Stimulated activated CD8-positive, alpha-beta memory T cell treated with anti-CD3 and anti-CD28 coated beads, Interleukin-12 subunit alpha, Interleukin-12 subunit beta, amount 100 ng/mL, for 1 hour (primary cell): ENCODE results near the gene KRTAP5-10.
"Not testable (repeated sequence)": the region's sequence is repeated elsewhere in the genome, so short reads cannot be mapped to it uniquely, and the experiment has no call there.

Experiments used
- DNase-seq: peaks from one replicate; pipeline ENCODE4 v3.0.0-alpha.2; 2020; ENCODE audit warnings: low read depth

Gene KRTAP5-10

DNA sequence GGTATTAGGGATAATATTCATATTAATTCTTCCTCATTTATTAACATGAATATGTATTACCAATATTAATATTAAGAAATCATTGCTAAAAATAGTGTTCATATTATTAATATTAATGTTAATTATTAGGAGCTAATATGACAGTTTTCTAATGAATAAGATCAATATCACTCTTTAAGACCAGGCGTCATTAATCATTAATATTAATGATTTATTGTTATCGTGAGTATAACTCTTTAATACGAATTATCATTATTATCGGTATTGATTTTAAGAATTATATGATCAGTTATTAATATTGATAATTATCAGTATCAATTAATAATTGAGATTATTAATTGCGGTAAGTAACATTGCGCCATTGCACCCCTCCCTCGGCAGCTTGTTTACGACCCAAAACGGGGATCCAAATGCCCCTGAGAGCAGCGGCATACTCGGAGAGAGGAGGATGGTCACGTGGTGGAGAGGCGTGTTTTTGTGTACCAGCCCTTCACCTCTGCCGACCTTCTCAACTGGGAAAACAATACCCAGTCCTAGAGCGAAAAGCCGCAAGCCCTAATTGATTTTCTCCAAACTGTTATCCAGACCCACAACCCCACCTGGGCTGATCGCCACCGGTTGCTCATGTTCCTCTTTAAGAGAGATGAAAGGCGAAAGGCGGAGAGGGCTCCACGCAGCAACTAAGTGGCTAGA is 46.0 kb downstream of the KRTAP5-10 start:
- not testable (repeated sequence) for DNase-seq

GRCh38 chr11:71613931-71614330 is 48.6 kb downstream of the KRTAP5-10 start:
- not testable (repeated sequence) for DNase-seq

GRCh38 chr11:71614366-71614917 is 49.1 kb downstream of the KRTAP5-10 start:
- DNase-seq, result not testable (repeated sequence)

GRCh38 chr11:71615003-71615402 is 49.6 kb downstream of the KRTAP5-10 start:
- DNase-seq, result not testable (repeated sequence)
